Panc1 (cell line): ENCODE results near the gene TREX2. TPM values are rescaled to one million over a fixed set of nuclear protein-coding genes. Genes with fewer than 3 reads are reported as not detected.

Experiments
- ATAC-seq: fragments of 200-7000 bp; cut with Tn5 transposase; 2 replicates; pipeline ENCODE4 v1.9.1; 2020; ENCODE audit warnings: mild to moderate bottlenecking, moderate library complexity
- BruUV-seq: library from RNA; stranded (reverse); fragments of 400-500 nt; replicated peaks from 2 replicates; lab custom pipeline; 2021; lab: Mats Ljungman, UMichigan
- CTCF ChIA-PET: fragments of 300-600 bp; sonication (Branson Sonifier 250); formaldehyde crosslinking; loops from one replicate; lab custom pipeline; 2022; ENCODE audit warnings: antibody characterized with exemption; lab: Charles Lee
- POLR2A ChIA-PET: fragments of 300-600 bp; sonication (Branson Sonifier 250); formaldehyde crosslinking; loops from one replicate; lab custom pipeline; 2022; ENCODE audit warnings: antibody characterized with exemption; lab: Charles Lee
- DNase-seq: peaks from one replicate; pipeline ENCODE4 v3.0.0-alpha.2; 2010; ENCODE audit warnings: low read depth, low spot score
- H3K27ac ChIP-seq: 2 replicates; pipeline ENCODE4 v1.5.1; 2011; ENCODE audit warnings: mild to moderate bottlenecking, low read length, inconsistent platforms
- H3K27me3 ChIP-seq: fragments of 200-500 bp; sonication (Bioruptor generic); 2 replicates; pipeline ENCODE4 v1.6.0; 2014; ENCODE audit warnings: low read length, inconsistent platforms; ENCODE audit not compliant: control insufficient read depth, insufficient read depth
- H3K36me3 ChIP-seq: fragments of 200-500 bp; sonication (Bioruptor generic); 2 replicates; pipeline ENCODE4 v1.5.1; 2014; ENCODE audit warnings: inconsistent platforms, mild to moderate bottlenecking, low read length, moderate library complexity; ENCODE audit not compliant: control insufficient read depth, insufficient read depth
- H3K4me1 ChIP-seq: 2 replicates; pipeline ENCODE4 v1.5.1; 2011; ENCODE audit warnings: inconsistent platforms, mild to moderate bottlenecking, low read length, moderate library complexity; ENCODE audit not compliant: control insufficient read depth, insufficient read depth
- H3K4me3 ChIP-seq, 2 experiments: 2 replicates each; pipeline ENCODE4 v1.5.1; 2011 to 2012; ENCODE audit warnings: low read depth in 2 of 2, low read length in 2 of 2, mild to moderate bottlenecking in 2 of 2, inconsistent platforms in 1 of 2, moderate library complexity in 1 of 2
- H3K9me3 ChIP-seq: fragments of 200-500 bp; sonication (Bioruptor generic); 2 replicates; pipeline ENCODE4 v1.5.1; 2014; ENCODE audit warnings: low read depth, mild to moderate bottlenecking, inconsistent platforms, low read length, moderate library complexity; ENCODE audit not compliant: control insufficient read depth, insufficient read depth
- POLR2AphosphoS5 ChIP-seq: IDR thresholded peaks from 2 replicates; pipeline ENCODE4 v1.6.1; 2012; ENCODE audit warnings: mild to moderate bottlenecking, low read depth, low read length, moderate library complexity
- REST ChIP-seq, 2 experiments: IDR thresholded peaks; 2 replicates each; pipeline ENCODE4 v1.6.1; 2011 to 2012; ENCODE audit warnings: low read depth in 2 of 2, control low read depth in 1 of 2, low read length in 1 of 2, mild to moderate bottlenecking in 1 of 2, moderate library complexity in 1 of 2; ENCODE audit not compliant: insufficient read depth in 1 of 2
- SIN3A ChIP-seq: IDR thresholded peaks from 2 replicates; pipeline ENCODE4 v1.6.1; 2012; ENCODE audit warnings: low read depth, mild to moderate bottlenecking, low read length, moderate library complexity, borderline replicate concordance; ENCODE audit not compliant: insufficient read depth
- TCF7L2 ChIP-seq: IDR thresholded peaks from 2 replicates; pipeline ENCODE4 v1.6.1; 2011; ENCODE audit warnings: mild to moderate bottlenecking, low read depth, low read length, inconsistent platforms
- in situ Hi-C: cut with HindIII; loops from 2 replicates; pipeline ENCODE4 v1.10.0; 2016; ENCODE audit warnings: low sequenced_read_pairs, low pct_unique_long_range_greater_than_20kb
- intact Hi-C: fragments of 100-400 bp; cut with micrococcal nuclease; formaldehyde crosslinking; loops from one replicate; pipeline ENCODE4 v1.10.0; 2022; ENCODE audit not compliant: unreplicated experiment
- total RNA-seq: library from RNA; stranded (reverse); gene quantifications from one replicate; pipeline ENCODE4 v1.2.1, GENCODE V29; 2021; ENCODE audit not compliant: unreplicated experiment
- TF ChIP-seq, protein P1 (sequence below): fragments of 450-650 bp; IDR thresholded peaks from 2 replicates; pipeline ENCODE4 v1.5.1; 2017; ENCODE audit warnings: mild to moderate bottlenecking

TREX2 gene
- total RNA-seq, 1 experiment from 2014 or later: 2.4 TPM

GRCh38 chrX:153410373-153410772, 35.5 kb downstream of the TREX2 start:
- Histone ChIP-seq H3K9me3 (no peaks in the 10 kb centered on the region), H3K4me1 (no peaks in the 10 kb centered on the region), H3K36me3 (no peaks in the 10 kb centered on the region), H3K27ac (no peak overlapping the region), H3K27me3 (no peaks in the 10 kb centered on the region; the same call in 1 of the 2 replicates), H3K4me3 (no peak overlapping the region)
- TF ChIP-seq SIN3A (no peak), TCF7L2 (no peak), POLR2AphosphoS5 (no peak), REST (IDR thresholded peaks at IDR 0.05; ENCODE audit: insufficient read depth in 1 of 2, low read depth in 2 of 2, low read length in 1 of 2) (no peak)
- TF ChIP-seq, protein P1, sequence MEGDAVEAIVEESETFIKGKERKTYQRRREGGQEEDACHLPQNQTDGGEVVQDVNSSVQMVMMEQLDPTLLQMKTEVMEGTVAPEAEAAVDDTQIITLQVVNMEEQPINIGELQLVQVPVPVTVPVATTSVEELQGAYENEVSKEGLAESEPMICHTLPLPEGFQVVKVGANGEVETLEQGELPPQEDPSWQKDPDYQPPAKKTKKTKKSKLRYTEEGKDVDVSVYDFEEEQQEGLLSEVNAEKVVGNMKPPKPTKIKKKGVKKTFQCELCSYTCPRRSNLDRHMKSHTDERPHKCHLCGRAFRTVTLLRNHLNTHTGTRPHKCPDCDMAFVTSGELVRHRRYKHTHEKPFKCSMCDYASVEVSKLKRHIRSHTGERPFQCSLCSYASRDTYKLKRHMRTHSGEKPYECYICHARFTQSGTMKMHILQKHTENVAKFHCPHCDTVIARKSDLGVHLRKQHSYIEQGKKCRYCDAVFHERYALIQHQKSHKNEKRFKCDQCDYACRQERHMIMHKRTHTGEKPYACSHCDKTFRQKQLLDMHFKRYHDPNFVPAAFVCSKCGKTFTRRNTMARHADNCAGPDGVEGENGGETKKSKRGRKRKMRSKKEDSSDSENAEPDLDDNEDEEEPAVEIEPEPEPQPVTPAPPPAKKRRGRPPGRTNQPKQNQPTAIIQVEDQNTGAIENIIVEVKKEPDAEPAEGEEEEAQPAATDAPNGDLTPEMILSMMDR: no peak
- CTCF ChIA-PET: no interaction called here
- intact Hi-C loops (no loop called here), in situ Hi-C loops (no loop called here)
- ATAC-seq (no peak), DNase-seq (no peak)
- POLR2A ChIA-PET: no interaction called here
- no TSS peak for BruUV-seq

GRCh38 chrX:153409414-153410101, 36.3 kb downstream of the TREX2 start:
- Histone ChIP-seq H3K9me3 (no peaks in the 10 kb centered on the region), H3K27ac (no peak overlapping the region), H3K27me3 (no peaks in the 10 kb centered on the region; the same call in 1 of the 2 replicates), H3K4me3 (no peak overlapping the region), H3K36me3 (no peaks in the 10 kb centered on the region), H3K4me1 (no peaks in the 10 kb centered on the region)
- POLR2A ChIA-PET: no interaction called here
- in situ Hi-C loops: no loop called here
- BruUV-seq: no TSS peak
- ATAC-seq (no peak), DNase-seq (no peak)
- intact Hi-C loops: no loop called here
- TF ChIP-seq SIN3A (no peak), REST (IDR thresholded peaks at IDR 0.05; ENCODE audit: insufficient read depth in 1 of 2, low read depth in 2 of 2, low read length in 1 of 2) (no peak), TCF7L2 (no peak), POLR2AphosphoS5 (no peak)
- TF ChIP-seq, protein P1: no peak
- CTCF ChIA-PET: no interaction called here
